Suprapubic skin (tissue), 3 donors: Measurements from ENCODE around the gene GPR183.

ENCODE experiments used
- CTCF ChIP-seq, 2 donors: fragments of 200-600 bp in 1 of 2; fragments of 450-650 bp in 1 of 2; sonication (generic) in 1 of 2; IDR thresholded peaks; one replicate each; pipeline ENCODE4 v1.5.1; 2016 to 2019; ENCODE audit warnings: antibody characterized with exemption in 2 of 2, mild to moderate bottlenecking in 1 of 2, moderate library complexity in 1 of 2
- POLR2A ChIP-seq, 2 donors: fragments of 450-650 bp; IDR thresholded peaks; one replicate each; pipeline ENCODE4 v1.6.1; 2017; ENCODE audit warnings: antibody characterized with exemption in 2 of 2, mild to moderate bottlenecking in 2 of 2, moderate library complexity in 2 of 2

GRCh38 chr13:99335603-99336002, 28.4 kb upstream of the GPR183 start:
- TF ChIP-seq CTCF (IDR thresholded peaks at IDR 0.05), result no peak
- TF ChIP-seq POLR2A (IDR thresholded peaks at IDR 0.05), result no peak
